GM13977 (cell line): ENCODE data around the gene MARCHF9.
"Not testable (repeated sequence)": the region's sequence is repeated elsewhere in the genome, so short reads cannot be mapped to it uniquely, and the experiment has no call there.

Experiments
- DNase-seq: peaks from one replicate; pipeline ENCODE4 v3.0.0; 2012; ENCODE audit warnings: low spot score
- in situ Hi-C: fragments of 300-500 bp; cut with MboI; formaldehyde crosslinking; loops from one replicate; pipeline ENCODE4 v1.12.0; 2022; ENCODE audit warnings: low sequenced_read_pairs, low pct_unique_long_range_greater_than_20kb, mixed read lengths, inconsistent platforms; ENCODE audit not compliant: unreplicated experiment
- TF ChIP-seq, protein P1 (sequence below): IDR thresholded peaks from 2 replicates; pipeline ENCODE4 v1.5.1; 2012; ENCODE audit warnings: mild to moderate bottlenecking, control low read depth; ENCODE audit not compliant: insufficient read depth; ENCODE audit errors: extremely low read depth, missing control alignments

Gene MARCHF9

GRCh38 chr12:57720606-57721595 is 34.0 kb upstream of the MARCHF9 start:
- in situ Hi-C loops: no loop called here

DNA sequence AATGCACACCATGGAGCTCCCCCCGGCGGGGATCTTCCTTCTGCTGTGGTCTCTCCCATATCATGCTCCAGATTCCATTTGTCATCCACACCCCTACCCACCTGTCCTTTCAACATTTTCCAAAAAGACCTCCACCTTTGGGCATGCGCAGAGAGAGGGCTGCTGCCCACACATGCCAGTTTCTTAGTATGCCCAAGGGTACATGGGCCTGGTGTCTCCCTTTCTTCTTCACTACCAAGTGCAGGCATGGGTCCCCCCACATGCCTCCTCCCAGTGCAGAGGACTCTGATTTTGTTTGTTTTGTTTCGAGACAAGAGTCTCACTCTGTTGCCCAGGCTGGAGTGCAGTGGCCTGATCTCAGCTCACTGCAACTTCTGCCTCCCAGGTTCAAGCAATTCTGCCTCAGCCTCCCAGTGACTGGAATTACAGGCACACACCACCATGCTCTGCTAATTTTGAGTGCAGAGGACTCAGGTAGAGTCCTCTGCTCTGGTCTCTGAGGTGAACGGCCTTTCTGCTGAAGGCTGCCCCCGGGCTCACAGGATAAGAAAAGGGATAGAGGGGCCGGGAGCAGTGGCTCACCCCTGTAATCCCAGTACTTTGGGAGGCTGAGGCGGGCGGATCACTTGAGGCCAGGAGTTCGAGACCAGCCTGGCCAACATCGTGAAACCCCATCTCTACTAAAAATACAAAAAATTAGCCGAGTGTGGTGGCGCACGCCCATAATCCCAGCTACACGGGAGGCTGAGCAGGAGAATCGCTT is 32.9 kb upstream of the MARCHF9 start:
- in situ Hi-C loops, DNase-seq: not testable (repeated sequence)

More at GRCh38 chr12:57720606-57721595, 34.0 kb upstream of the MARCHF9 start:
- TF ChIP-seq, protein P1, sequence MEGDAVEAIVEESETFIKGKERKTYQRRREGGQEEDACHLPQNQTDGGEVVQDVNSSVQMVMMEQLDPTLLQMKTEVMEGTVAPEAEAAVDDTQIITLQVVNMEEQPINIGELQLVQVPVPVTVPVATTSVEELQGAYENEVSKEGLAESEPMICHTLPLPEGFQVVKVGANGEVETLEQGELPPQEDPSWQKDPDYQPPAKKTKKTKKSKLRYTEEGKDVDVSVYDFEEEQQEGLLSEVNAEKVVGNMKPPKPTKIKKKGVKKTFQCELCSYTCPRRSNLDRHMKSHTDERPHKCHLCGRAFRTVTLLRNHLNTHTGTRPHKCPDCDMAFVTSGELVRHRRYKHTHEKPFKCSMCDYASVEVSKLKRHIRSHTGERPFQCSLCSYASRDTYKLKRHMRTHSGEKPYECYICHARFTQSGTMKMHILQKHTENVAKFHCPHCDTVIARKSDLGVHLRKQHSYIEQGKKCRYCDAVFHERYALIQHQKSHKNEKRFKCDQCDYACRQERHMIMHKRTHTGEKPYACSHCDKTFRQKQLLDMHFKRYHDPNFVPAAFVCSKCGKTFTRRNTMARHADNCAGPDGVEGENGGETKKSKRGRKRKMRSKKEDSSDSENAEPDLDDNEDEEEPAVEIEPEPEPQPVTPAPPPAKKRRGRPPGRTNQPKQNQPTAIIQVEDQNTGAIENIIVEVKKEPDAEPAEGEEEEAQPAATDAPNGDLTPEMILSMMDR: no peak
- peak; percentile 24 for DNase-seq

- in situ Hi-C loops: no loop called here
- DNase-seq: peak; percentile 16
Measured at GRCh38 chr12:57722716-57723629, 31.9 kb upstream of the MARCHF9 start.

DNA sequence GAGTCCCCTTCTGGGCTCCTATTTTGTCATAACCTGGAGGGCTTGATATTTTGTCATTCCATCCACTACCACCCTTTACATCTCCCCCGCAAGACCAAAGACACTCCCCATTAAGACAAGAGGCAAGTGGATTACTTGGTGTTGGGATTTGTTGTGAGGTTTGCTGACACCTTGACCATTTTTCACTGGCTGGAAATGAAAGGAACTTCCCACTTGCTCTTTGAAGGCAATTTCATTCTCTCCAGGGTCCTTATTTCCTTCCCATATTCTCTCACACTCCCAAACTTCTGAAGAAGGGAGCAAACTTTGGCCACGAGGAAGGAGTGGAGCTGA is 31.3 kb upstream of the MARCHF9 start:
- peak; percentile 28 for DNase-seq
- in situ Hi-C loops: no loop called here
- TF ChIP-seq, protein P1: no peak

More at GRCh38 chr12:57722716-57723629, 31.9 kb upstream of the MARCHF9 start:
- TF ChIP-seq, protein P1: no peak

DNA sequence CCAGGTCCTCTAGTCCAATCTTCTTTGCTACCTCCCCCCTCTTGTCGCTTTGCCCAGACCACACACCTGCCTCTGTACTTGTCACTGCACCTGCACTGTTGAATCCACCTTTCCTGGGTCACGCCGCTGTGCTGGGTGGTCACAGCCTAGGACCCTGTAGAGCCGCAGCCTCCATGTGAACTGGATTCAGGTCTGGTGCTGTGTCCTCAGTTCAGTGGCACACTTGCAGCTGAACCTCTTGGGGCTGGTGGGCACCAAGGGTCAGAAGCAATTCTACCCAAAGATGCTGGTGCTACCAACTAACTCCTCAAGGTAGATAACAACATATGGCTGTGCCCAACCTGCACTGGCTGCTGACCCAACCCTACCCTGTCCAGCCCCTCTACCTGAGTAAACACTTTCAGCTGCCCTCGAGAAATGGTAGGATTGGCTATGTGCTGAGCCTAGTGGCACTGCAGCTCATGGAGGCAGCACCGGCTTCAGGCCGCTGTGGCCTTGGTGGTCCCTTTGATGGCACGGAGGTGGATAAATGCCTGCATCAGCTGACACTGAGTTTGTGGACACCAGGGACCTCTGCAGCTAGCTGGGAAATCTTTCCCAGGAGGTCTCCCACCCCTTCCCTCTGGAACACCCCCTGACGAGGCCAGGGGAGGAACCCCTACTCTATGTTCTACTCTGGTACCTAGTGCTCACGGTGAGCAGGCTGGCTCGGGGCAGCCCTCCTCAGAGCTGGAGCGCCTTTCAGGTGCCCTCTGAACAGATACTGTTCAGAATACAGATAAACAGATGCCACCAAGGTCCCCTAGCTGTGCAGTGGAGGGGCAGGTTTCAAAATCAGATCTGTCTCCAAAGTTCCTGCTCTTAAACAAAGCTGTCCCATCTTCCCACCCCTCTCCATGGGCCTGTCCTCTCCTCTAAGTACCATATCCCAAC is 30.6 kb upstream of the MARCHF9 start:
- no peak for DNase-seq
- in situ Hi-C loops: no loop called here
- TF ChIP-seq, protein P1: no peak
